ENCODE data around the gene SCAMP1. TPM values are rescaled to one million over a fixed set of nuclear protein-coding genes. Genes with fewer than 3 reads are reported as not detected.

Gene SCAMP1
- total and polyA plus RNA-seq, 2 of the 13 experiments (the other 11 are each of a cell fraction or from before 2014, with no cell fraction given) = 18.2 to 33.7 TPM

DNA sequence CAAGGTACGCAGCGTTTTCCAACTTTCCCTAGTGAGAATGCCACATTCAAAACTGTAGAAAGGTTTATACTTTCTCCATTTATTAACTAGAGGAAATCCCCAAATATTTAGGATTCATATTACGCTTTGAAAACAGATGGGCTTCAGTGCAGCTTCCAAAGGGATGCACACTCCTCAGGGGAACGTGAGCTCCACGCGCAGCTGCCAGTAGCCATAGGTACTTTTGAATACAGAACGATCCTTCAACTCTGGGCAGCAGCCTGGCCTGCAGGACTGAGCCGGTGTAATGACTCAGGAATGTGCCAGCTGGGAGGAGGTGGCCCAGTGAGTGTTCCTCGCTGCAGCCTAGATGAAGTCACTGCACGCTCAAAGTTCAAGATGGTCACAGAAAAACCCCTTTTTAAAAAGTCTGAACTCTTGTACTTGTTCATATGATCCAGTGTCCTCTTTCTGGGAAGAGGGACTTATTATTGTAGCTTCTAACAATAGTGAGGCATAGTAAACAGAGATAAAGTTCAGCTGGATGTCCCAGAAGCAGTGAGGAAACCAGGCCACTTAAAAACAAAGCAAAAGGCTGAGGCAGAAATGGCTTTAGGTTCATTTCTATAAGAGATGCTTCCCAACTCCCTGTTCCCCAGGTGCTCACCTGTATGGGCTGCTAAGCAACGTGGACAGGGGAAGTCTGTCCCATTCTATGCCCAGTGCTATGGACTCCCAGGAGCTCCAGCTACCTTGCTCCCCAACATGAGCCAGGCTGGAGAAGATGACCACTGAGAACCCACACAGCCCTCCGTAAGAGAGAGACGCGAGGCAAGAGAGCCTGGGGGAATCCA lies 158.2 kb downstream of the SCAMP1 start (continued):
- TF ChIP-seq ZNF17 (CRISPR knock-in tag; IDR thresholded peaks at IDR 0.05) = no peak
- TF ChIP-seq, protein P1, sequence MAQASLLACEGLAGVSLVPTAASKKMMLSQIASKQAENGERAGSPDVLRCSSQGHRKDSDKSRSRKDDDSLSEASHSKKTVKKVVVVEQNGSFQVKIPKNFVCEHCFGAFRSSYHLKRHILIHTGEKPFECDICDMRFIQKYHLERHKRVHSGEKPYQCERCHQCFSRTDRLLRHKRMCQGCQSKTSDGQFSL (CRISPR knock-in tag; IDR thresholded peaks at IDR 0.05) = no peak
- no peak for TF ChIP-seq ZNF10 (CRISPR knock-in tag; IDR thresholded peaks at IDR 0.05; ENCODE audit: borderline replicate concordance, low read depth)
- TF ChIP-seq EP300 (IDR thresholded peaks at IDR 0.05; ENCODE audit: low read depth in 2 of 2, low read length in 2 of 2) = peak; percentile 57 to 82; a peak in 2 of 4 replicates
- TF ChIP-seq EP300 (CRISPR knock-in tag; IDR thresholded peaks at IDR 0.05; ENCODE audit: borderline replicate concordance) = peak; percentile 79
- no peak for TF ChIP-seq ZNF337 (CRISPR knock-in tag; IDR thresholded peaks at IDR 0.05; ENCODE audit: borderline replicate concordance, low read depth)
- TF ChIP-seq BORCS8-MEF2B (CRISPR knock-in tag; IDR thresholded peaks at IDR 0.05) = no peak; the same call in 1 of the 2 replicates
- TF ChIP-seq SALL1 (CRISPR knock-in tag; IDR thresholded peaks at IDR 0.05) = peak; percentile 93
- TF ChIP-seq MBNL3 (CRISPR knock-in tag; conservative IDR thresholded peaks at IDR 0.05) = no peak
- TF ChIP-seq, protein P2, sequence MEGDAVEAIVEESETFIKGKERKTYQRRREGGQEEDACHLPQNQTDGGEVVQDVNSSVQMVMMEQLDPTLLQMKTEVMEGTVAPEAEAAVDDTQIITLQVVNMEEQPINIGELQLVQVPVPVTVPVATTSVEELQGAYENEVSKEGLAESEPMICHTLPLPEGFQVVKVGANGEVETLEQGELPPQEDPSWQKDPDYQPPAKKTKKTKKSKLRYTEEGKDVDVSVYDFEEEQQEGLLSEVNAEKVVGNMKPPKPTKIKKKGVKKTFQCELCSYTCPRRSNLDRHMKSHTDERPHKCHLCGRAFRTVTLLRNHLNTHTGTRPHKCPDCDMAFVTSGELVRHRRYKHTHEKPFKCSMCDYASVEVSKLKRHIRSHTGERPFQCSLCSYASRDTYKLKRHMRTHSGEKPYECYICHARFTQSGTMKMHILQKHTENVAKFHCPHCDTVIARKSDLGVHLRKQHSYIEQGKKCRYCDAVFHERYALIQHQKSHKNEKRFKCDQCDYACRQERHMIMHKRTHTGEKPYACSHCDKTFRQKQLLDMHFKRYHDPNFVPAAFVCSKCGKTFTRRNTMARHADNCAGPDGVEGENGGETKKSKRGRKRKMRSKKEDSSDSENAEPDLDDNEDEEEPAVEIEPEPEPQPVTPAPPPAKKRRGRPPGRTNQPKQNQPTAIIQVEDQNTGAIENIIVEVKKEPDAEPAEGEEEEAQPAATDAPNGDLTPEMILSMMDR (CRISPR knock-in tag; IDR thresholded peaks at IDR 0.05) = no peak
- TF ChIP-seq, protein P3, sequence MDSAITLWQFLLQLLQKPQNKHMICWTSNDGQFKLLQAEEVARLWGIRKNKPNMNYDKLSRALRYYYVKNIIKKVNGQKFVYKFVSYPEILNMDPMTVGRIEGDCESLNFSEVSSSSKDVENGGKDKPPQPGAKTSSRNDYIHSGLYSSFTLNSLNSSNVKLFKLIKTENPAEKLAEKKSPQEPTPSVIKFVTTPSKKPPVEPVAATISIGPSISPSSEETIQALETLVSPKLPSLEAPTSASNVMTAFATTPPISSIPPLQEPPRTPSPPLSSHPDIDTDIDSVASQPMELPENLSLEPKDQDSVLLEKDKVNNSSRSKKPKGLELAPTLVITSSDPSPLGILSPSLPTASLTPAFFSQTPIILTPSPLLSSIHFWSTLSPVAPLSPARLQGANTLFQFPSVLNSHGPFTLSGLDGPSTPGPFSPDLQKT (CRISPR knock-in tag; IDR thresholded peaks at IDR 0.05; ENCODE audit: borderline replicate concordance) = no peak
- no peak for TF ChIP-seq ZFP90 (CRISPR knock-in tag; IDR thresholded peaks at IDR 0.05; ENCODE audit: borderline replicate concordance)
- TF ChIP-seq TBX3 (IDR thresholded peaks at IDR 0.05; ENCODE audit: borderline replicate concordance) = no peak
- TF ChIP-seq TSC22D2 (CRISPR knock-in tag; IDR thresholded peaks at IDR 0.05; ENCODE audit: borderline replicate concordance) = no peak
- TF ChIP-seq ZNF180 (CRISPR knock-in tag; IDR thresholded peaks at IDR 0.05; ENCODE audit: borderline replicate concordance, low read depth) = no peak
- no peak for TF ChIP-seq ZNF143 (CRISPR knock-in tag; IDR thresholded peaks at IDR 0.05)
- TF ChIP-seq ZFP82 (CRISPR knock-in tag; IDR thresholded peaks at IDR 0.05; ENCODE audit: borderline replicate concordance) = peak; percentile 74; the same call in 1 of the 2 replicates
- TF ChIP-seq MYNN (CRISPR knock-in tag; IDR thresholded peaks at IDR 0.05; ENCODE audit: low read depth) = no peak
- TF ChIP-seq, protein P4, sequence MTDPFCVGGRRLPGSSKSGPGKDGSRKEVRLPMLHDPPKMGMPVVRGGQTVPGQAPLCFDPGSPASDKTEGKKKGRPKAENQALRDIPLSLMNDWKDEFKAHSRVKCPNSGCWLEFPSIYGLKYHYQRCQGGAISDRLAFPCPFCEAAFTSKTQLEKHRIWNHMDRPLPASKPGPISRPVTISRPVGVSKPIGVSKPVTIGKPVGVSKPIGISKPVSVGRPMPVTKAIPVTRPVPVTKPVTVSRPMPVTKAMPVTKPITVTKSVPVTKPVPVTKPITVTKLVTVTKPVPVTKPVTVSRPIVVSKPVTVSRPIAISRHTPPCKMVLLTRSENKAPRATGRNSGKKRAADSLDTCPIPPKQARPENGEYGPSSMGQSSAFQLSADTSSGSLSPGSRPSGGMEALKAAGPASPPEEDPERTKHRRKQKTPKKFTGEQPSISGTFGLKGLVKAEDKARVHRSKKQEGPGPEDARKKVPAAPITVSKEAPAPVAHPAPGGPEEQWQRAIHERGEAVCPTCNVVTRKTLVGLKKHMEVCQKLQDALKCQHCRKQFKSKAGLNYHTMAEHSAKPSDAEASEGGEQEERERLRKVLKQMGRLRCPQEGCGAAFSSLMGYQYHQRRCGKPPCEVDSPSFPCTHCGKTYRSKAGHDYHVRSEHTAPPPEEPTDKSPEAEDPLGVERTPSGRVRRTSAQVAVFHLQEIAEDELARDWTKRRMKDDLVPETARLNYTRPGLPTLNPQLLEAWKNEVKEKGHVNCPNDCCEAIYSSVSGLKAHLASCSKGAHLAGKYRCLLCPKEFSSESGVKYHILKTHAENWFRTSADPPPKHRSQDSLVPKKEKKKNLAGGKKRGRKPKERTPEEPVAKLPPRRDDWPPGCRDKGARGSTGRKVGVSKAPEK (CRISPR knock-in tag; IDR thresholded peaks at IDR 0.05; ENCODE audit: borderline replicate concordance) = no peak
- TF ChIP-seq MED8 (CRISPR knock-in tag; IDR thresholded peaks at IDR 0.05; ENCODE audit: insufficient replicate concordance) = no peak
- no peak for TF ChIP-seq ZNF138 (CRISPR knock-in tag; IDR thresholded peaks at IDR 0.05; ENCODE audit: low read depth)
- TF ChIP-seq RFX1 (IDR thresholded peaks at IDR 0.05) = no peak
- no peak for TF ChIP-seq ZFAT (CRISPR knock-in tag; conservative IDR thresholded peaks at IDR 0.05)
- peak; percentile 31; the same call in 1 of the 2 replicates for TF ChIP-seq BRD4 (CRISPR knock-in tag; IDR thresholded peaks at IDR 0.05)

Data from HepG2 (cell line).